Activated CD4-positive, alpha-beta T cell treated with anti-CD3 and anti-CD28 coated beads for 1 hour (primary cell): Measurements from ENCODE around the gene NIN.

ENCODE experiments used
- DNase-seq: peaks from one replicate; pipeline ENCODE4 v3.0.0-alpha.2; 2020

NIN gene

GRCh38 chr14:50786751-50787464, 44.1 kb downstream of the NIN start:
- no peak for DNase-seq

DNA sequence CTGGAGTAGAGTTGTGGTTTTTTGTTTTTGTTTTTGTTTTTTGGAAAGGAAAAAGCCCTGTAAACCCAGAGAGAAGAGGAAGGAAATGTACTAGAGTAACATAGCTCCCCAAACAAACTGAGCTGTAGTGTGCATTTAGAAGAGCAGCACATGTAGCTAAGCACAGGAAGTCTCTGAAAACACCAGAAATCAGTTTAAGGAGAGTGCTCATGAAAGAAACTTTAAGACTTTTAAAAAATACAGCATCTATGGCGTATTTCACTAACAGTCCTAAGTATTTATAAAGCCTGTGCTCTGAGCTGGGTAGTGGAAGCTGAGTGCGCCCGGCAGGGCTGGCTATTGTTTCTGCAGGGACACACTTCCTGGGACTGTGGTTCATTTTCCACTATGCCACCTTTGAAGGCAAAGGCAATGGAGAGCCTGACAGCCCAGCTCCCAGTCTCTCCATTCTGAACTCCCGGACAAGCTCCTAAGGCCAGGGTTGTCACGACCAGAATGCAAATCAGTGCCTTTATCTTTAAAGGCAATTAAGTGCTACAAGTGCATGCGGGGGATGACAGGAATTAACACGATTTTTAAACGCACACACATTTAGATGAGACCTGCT, 45.4 kb downstream of the NIN start:
- no peak for DNase-seq

DNA sequence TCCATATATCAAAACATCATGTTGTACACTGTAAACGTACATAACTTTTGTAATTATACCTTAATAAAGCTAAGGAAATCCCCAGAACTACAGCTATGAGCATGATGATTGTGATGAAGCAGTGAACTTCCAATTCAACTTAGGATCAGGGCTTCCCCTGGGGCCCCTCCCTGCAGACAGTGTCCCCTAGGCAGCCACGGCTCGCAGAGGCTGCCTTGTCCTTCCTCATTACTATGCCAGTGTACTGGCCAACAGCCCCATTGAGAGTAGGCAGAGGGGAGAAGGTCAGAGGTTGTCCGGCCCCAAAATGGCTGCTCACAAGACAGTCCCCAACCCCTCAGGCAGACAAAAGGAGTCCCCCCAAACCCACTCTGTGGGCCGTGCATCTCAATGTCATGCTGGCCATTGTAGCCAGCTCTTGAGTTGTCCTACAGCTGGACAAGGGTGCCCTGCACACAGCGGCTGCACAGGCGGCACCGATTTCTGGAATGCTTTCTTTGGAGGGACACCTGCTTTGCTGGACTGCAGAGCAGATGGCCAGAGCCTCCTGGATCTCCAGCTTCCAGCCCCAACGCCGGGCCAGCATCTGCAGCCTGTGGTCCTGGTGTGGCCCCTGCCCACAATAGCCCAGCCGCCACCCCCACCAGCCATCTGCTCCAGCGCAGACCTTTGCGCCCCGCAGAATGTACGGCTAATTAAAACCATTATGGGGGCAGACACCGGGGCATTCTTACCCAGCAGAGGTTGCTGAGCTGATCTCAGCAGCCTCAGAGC, 46.1 kb downstream of the NIN start:
- DNase-seq, result no peak

DNA sequence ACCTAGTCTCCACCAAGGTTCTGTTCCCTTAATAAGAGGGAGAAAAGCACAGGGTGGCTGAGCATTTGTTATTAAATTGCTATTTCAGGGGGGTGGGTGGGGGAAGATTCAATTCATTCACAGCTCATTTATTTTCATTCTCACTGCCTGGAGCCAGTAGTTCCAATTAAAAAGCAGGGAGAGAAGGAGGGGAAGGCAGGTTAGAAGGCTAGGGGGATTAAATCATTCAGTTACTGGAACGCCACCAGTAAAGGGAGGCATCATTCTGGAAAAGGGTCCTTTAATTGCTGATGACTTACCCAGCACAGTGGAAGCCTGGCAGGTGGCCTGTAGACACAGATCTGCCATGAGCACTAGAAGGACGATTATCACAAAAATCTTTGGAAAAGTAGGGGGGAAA, 47.4 kb downstream of the NIN start:
- no peak for DNase-seq

DNA sequence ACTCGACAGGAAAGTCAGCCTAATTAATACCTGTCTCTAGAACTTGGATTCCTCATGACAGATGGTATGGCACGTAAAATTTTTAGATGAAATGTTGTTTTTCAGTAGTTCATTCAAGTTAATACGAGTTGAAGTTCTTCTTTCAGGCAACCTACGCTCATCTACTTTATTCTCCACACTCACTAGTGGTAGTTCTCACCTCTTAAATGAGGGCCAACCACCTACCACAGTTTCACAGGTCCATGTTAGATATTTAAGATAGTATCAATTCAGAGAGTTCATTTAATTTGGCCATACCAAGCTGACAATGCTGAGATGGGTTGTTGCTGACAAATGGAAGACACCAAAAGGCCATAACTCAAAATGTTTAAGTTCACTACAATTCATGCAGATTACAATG, 50.6 kb downstream of the NIN start:
- DNase-seq, result no peak

DNA sequence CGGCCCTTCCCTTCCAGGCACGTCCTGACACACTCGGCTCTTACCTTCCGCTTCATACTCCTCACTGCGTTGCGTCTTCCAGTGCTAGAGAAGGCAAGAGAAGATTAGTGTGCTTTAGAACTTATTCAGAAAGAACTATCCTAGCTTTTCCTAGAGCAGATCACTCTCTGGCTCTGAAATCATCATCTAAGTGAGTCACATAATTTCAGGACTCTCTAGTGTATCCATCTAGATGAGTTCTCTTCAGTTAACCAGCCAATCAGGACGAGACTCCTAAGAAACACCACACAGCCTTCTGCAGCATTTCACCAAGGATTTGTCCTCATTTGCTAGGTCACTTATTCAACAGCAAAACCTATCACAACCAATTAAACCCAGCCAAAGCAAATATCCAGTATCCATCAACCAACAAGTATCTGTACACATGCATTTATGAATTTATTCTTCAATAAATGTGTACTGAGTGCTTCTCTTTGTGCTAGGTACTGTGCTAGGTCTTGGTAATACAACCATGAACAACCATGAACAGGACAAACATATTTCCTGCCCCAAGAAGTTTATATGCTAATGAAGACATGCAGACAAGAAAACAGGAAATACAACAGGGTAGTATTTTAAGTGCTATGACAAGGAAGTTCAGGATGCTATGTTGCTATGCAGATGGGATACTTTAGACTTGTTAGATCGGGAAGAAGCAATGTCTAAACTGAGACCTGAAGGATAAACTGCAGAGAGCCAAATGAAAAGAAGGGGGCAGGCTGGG, 52.1 kb downstream of the NIN start:
- DNase-seq, result no peak

GRCh38 chr14:50776522-50776921, 54.4 kb downstream of the NIN start:
- no peak for DNase-seq

- no peak for DNase-seq
These were observed 55.6 kb downstream of the NIN start for GRCh38 chr14:50775357-50775756.

DNA sequence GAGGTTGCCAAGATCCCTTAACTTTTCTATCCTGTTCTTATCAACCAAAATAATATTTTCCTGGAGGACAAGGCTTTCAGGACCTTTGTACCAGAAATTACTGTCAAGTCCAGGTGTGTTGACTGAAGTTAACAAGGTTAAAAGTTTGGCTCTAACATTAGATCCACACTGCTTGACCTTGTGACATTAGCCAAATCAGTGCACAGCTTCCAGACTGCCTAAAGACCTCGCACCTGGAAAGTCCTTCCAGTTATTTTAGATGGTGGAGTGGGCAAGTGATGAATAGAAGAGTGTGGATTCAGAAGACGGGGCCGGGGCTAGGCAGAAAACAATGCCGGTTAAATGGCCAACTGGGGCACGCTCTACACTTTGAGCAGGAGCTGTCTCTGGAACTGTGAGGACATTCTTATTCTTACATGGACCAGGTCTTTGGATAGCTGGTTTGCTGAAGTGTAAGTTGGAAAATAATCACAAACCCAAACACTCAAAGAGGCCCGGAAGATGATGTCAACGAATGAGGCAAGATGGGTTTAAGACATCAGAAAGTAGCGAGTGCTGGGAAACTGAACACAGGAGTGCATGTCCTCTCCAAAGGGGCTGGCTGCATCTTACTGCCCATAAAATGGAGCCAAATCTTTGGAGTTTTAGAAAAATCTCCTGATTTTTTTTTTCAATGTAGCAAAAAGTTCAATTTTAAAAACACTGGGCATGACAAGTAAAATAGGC, 56.3 kb downstream of the NIN start:
- no peak for DNase-seq

DNA sequence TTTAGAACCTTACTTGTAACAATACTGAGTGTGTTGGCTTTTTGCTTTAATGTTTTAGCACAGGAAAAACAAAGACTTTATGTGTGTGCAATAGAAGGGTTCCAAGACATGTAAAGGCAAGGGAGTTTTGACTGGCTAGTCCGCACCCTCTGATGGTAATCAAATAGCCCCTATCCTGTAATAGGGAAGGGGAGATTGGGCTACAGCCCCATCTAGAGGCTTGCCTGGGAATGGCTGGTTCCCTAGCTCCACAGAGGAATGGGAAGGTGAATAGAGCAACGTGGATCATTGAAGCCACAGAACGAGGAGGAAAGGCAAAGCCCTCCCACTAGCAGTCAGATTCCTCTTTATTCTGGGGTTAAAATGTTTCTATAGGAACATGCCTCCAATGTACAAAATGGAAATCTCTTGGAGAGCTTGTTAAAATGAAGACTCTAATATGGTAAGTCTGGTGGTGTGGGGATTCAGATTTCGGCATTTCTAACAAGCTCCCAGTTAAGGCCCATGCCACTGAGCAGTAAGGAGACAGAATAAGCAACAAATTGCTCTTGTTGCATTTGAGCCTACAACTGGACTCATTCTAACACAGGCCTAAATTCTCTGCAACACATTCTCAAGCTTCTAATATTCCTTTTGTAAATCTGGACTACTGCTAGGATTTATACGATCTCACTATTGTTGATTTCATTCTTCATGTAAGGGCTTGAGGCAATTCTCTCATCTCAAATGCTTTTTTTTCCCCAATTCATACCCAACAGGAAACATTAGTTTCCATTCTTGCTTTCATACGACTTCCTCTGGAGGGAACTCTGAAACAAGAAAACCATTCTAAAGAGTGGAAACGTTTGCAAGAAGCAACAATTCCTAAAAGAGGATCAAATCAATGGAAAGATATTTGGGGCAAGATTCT, 57.1 kb downstream of the NIN start:
- DNase-seq, result no peak

GRCh38 chr14:50772412-50772811, 58.5 kb downstream of the NIN start:
- DNase-seq, result no peak

DNA sequence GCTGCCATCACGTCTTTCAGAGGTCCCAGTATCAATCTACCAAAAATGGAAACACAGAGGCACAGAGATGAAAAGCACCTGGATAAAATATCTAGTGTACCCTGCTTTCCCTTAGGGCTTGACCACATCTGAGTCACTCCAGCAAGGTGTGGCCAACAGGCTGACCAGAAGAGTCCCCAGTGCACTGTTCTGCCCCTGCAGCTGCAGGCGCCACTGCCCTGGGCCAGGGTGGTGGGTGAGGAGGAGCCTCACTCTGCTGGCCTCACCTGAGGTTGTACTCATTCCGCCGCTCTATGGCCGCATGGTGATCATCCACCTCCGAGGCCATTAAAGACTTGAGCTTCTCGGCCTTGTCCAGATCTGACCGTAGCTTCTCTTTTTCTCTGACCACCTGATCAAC, 60.4 kb downstream of the NIN start:
- DNase-seq, result no peak

GRCh38 chr14:50769863-50770500, 61.0 kb downstream of the NIN start:
- DNase-seq, result no peak

DNA sequence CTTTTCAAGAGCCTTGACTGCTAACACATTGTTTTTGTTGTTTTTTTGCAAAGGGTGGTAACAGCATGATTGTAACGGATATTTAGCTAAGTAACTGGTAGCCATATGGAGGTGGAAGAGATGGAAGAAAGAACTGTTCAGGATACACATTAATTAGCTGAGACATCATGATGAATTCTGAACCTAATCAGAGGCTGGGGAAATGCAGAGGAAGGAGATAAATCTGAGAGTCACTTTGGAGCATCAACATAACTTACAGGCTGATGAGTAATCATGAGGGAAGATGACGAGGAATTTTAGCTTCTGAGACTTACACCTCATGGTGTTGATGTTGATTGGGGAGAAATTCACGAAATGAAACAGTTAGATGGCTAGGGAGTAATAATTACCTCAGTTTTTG, 62.3 kb downstream of the NIN start:
- no peak for DNase-seq

GRCh38 chr14:50766338-50766886, 64.5 kb downstream of the NIN start:
- DNase-seq, result no peak

DNA sequence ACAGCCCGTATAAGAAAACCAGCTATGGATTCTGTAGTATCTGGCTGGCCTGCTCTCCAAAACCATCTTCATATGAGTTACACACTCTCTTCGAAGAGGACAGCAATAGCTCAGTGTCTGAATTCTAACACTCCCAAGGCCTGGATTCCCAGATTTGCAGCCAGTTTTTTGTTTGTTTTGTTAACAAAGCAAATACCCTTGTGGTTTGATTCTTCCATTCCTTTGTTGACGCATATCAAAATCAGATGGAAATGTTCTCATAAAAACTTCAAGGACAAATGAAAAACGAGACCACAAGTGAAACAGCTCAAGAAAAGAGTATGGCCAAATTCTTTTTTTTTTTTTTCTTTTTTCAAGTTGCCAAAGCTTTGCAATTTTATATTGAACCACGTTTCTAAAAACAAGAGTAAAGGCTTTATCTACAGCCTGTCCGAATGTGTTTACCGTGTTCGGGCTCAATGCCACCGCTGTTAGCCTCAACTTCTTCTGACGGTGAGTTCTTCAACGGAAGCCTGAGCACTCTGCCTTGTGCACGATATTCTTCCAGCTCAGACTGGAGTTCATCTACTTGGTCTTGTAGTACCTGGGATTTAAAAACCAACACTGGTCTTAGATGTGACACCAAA, 67.5 kb downstream of the NIN start:
- no peak for DNase-seq

- no peak for DNase-seq
These were observed 68.0 kb downstream of the NIN start for GRCh38 chr14:50762931-50763300.

DNA sequence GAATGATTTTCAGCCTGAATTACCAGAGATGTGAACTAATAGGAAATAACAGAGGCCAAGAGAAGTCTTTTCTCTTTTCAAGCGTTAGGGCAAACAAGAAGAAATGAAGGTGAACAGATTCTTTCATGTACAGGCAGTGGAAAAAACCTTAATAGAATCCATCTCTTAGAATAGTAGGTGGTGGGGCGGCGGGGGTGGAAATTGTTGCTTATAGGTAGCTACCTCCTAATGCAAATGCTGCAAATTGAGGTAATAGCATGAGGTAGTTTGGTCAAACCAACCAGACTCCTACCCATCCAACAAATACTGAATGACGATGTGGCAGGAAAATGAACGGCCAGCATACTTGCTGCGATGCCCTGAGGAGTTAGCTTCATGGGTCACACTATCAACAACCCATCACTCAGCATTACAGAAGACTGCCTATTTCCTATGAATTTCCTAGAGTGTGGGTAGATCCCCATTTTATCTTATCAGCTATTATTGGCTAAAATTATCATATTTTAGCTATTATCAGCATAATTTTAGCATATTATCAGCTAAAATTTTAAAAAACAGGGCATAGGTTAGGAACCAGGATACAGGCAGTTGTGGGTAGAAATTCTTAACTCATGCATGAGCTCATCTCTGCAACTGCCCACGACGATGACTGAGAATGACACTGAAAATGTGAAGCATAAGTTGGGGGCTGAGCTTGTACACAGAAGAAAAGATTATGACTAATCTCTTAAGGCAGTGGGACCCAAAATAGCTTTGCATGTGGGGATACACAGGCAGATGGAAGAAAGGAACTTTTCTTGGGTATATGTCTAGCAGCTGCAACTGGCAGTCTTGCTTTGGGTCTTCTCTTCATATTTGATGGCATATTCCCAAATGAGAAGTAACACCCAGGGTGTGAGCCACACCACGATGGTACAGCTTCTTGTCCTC, 68.7 kb downstream of the NIN start:
- DNase-seq, result no peak
